GM23338 (cell line): ENCODE data around the gene AK4. TPM values are rescaled to one million over a fixed set of nuclear protein-coding genes. Genes with fewer than 3 reads are reported as not detected.

ENCODE experiments used
- ATAC-seq: fragments of 200-7000 bp; cut with Tn5 transposase; 3 replicates; pipeline ENCODE4 v1.9.1; 2020
- DNase-seq: peaks from one replicate; pipeline ENCODE4 v3.0.0-alpha.2; 2015; ENCODE audit warnings: low spot score
- H2AFZ ChIP-seq: fragments of 200-600 bp; sonication (generic); 2 replicates; pipeline ENCODE4 v1.8.0; 2016; ENCODE audit warnings: antibody characterized with exemption, mild to moderate bottlenecking, moderate library complexity
- H3F3A ChIP-seq: fragments of 200-600 bp; sonication (generic); replicated peaks from 2 replicates; pipeline ENCODE4 v1.8.0; 2017; ENCODE audit warnings: antibody characterized with exemption, mixed run types, low read depth
- H3K27ac ChIP-seq: fragments of 200-600 bp; sonication (generic); 2 replicates; pipeline ENCODE4 v1.6.1; 2016; ENCODE audit warnings: low read depth
- H3K27me3 ChIP-seq: fragments of 200-600 bp; sonication (generic); 2 replicates; pipeline ENCODE4 v1.8.0; 2016; ENCODE audit warnings: mild to moderate bottlenecking, mixed run types, moderate library complexity; ENCODE audit not compliant: insufficient read depth
- H3K36me3 ChIP-seq: fragments of 200-600 bp; sonication (generic); 2 replicates; pipeline ENCODE4 v1.8.0; 2016; ENCODE audit warnings: mild to moderate bottlenecking; ENCODE audit not compliant: insufficient read depth
- H3K4me1 ChIP-seq: fragments of 200-600 bp; sonication (generic); 2 replicates; pipeline ENCODE4 v1.8.0; 2016; ENCODE audit warnings: mild to moderate bottlenecking, moderate library complexity; ENCODE audit not compliant: insufficient read depth
- H3K4me2 ChIP-seq: fragments of 200-600 bp; sonication (generic); 2 replicates; pipeline ENCODE4 v1.7.1; 2017; ENCODE audit warnings: mixed run types
- H3K4me3 ChIP-seq: fragments of 200-600 bp; sonication (generic); 2 replicates; pipeline ENCODE4 v1.6.1; 2016; ENCODE audit warnings: mixed run types
- H3K79me2 ChIP-seq: fragments of 200-600 bp; sonication (generic); replicated peaks from 2 replicates; pipeline ENCODE4 v1.8.0; 2017; ENCODE audit warnings: mild to moderate bottlenecking; ENCODE audit not compliant: insufficient read depth
- H3K9me2 ChIP-seq: fragments of 200-600 bp; sonication (generic); 2 replicates; pipeline ENCODE4 v1.8.0; 2017; ENCODE audit not compliant: insufficient read depth
- H4K20me1 ChIP-seq: fragments of 200-600 bp; sonication (generic); replicated peaks from 2 replicates; pipeline ENCODE4 v1.8.0; 2017; ENCODE audit warnings: mild to moderate bottlenecking; ENCODE audit not compliant: insufficient read depth
- H3K27ac Mint-ChIP-seq: 2 replicates; pipeline ENCODE4 v1.8.0; 2020; ENCODE audit warnings: inconsistent platforms, mild to moderate bottlenecking, moderate library complexity, mixed read lengths
- H3K27me3 Mint-ChIP-seq: 3 replicates; pipeline ENCODE4 v1.8.0; 2022; ENCODE audit warnings: low read depth, mild to moderate bottlenecking, moderate library complexity, mixed read lengths, inconsistent platforms; ENCODE audit not compliant: insufficient read depth, poor library complexity
- H3K36me3 Mint-ChIP-seq: 3 replicates; pipeline ENCODE4 v1.8.0; 2021; ENCODE audit warnings: low read depth, mild to moderate bottlenecking, inconsistent platforms, moderate library complexity, mixed read lengths
- H3K4me1 Mint-ChIP-seq: 3 replicates; pipeline ENCODE4 v1.8.0; 2020; ENCODE audit warnings: mild to moderate bottlenecking, inconsistent platforms, mixed read lengths
- H3K4me3 Mint-ChIP-seq: 3 replicates; pipeline ENCODE4 v1.8.0; 2021; ENCODE audit warnings: moderate library complexity, mild to moderate bottlenecking, inconsistent platforms, mixed read lengths
- H3K9me3 Mint-ChIP-seq: 3 replicates; pipeline ENCODE4 v1.8.0; 2020; ENCODE audit warnings: moderate library complexity, mild to moderate bottlenecking, inconsistent platforms, mixed read lengths
- CREB1 ChIP-seq: fragments of 250-450 bp; sonication (Bioruptor Pico); IDR thresholded peaks from 2 replicates; pipeline ENCODE4 v1.5.0; 2020; ENCODE audit warnings: low read depth, mild to moderate bottlenecking, moderate library complexity
- CTCF ChIP-seq, 2 experiments: fragments of 200-600 bp in 1 of 2; sonication (generic) in 1 of 2; conservative IDR thresholded peaks; 2 replicates each; pipeline versions ENCODE4 v1.5.1 to v1.6.1; 2016 to 2017; ENCODE audit warnings: antibody characterized with exemption in 2 of 2, low read depth in 2 of 2, mild to moderate bottlenecking in 2 of 2, moderate library complexity in 1 of 2
- ETS1 ChIP-seq: IDR thresholded peaks from 2 replicates; pipeline ENCODE4 v1.6.1; 2016; ENCODE audit warnings: antibody characterized with exemption
- EZH2phosphoT487 ChIP-seq: fragments of 200-600 bp; sonication (generic); IDR thresholded peaks from one replicate; pipeline ENCODE4 v1.8.1; 2018; ENCODE audit warnings: antibody characterized with exemption; ENCODE audit not compliant: unreplicated experiment
- JUNB ChIP-seq: IDR thresholded peaks from one replicate; pipeline ENCODE4 v1.6.1; 2016; ENCODE audit warnings: antibody characterized with exemption; ENCODE audit not compliant: unreplicated experiment
- NANOG ChIP-seq: IDR thresholded peaks from 2 replicates; pipeline ENCODE4 v1.6.1; 2016; ENCODE audit warnings: antibody characterized with exemption, borderline replicate concordance
- ZNF331 ChIP-seq: fragments of 250-450 bp; sonication (Bioruptor Pico); IDR thresholded peaks from 2 replicates; pipeline ENCODE4 v1.5.0; 2020; ENCODE audit warnings: low read depth, mild to moderate bottlenecking, moderate library complexity
- ZNF462 ChIP-seq: fragments of 250-450 bp; sonication (Bioruptor Pico); IDR thresholded peaks from 2 replicates; pipeline ENCODE4 v1.5.0; 2020; ENCODE audit warnings: mild to moderate bottlenecking, moderate library complexity
- polyA plus RNA-seq: library from polyadenylated mRNA; unstranded; fragments of >200 nt; fragmentation: Nextera tagmentation; extraction: Ambion mirVana; gene quantifications from 2 replicates; pipeline ENCODE4 v1.2.1, GENCODE V29; 2016
- total RNA-seq: library from RNA; depleted of rRNA; stranded (reverse); fragments of >200 nt; shearing (Covaris generic); gene quantifications from 2 replicates; pipeline ENCODE4 v1.2.3, GENCODE V29; 2014

The AK4 gene
- total and polyA plus RNA-seq, 2 experiments from 2014 or later: 123 to 127 TPM

- TF ChIP-seq ETS1 (no peak), CTCF (conservative IDR thresholded peaks at IDR 0.05; ENCODE audit: low read depth in 2 of 2) (no peak), ZNF462 (no peak), CREB1 (CRISPR knock-in tag) (no peak), JUNB (no peak), ZNF331 (CRISPR knock-in tag) (no peak), EZH2phosphoT487 (no peak), NANOG (no peak)
- peaks cover 55% of the 10 kb centered on the region for H3K4me1 Mint-ChIP-seq
- Histone ChIP-seq H3K9me2 (no peaks in the 10 kb centered on the region), H2AFZ (no peak overlapping the region), H3K27ac (no peak overlapping the region), H3K4me2 (no peak overlapping the region), H3K4me1 (peaks cover 62% of the 10 kb centered on the region), H3K27me3 (no peaks in the 10 kb centered on the region), H3F3A (no peaks in the 10 kb centered on the region), H3K4me3 (no peak overlapping the region), H3K36me3 (no peaks in the 10 kb centered on the region), H3K79me2 (peaks cover 100% of the 10 kb centered on the region), H4K20me1 (0 out of 2 replicates have a peak, but pooled peaks cover 5% of the 10 kb centered on the region)
- no peak overlapping the region for H3K4me3 Mint-ChIP-seq
- H3K9me3 Mint-ChIP-seq: no peaks in the 10 kb centered on the region
- H3K36me3 Mint-ChIP-seq: peaks cover 8% of the 10 kb centered on the region; the same call in 2 of the 3 replicates
- no peak overlapping the region for H3K27ac Mint-ChIP-seq
- ATAC-seq (no peak), DNase-seq (no peak)
- no peaks in the 10 kb centered on the region for H3K27me3 Mint-ChIP-seq
Measured at GRCh38 chr1:65159801-65160523, 12.0 kb downstream of the AK4 start.
